AG04449 (cell line): ENCODE data around the gene NPAS3.

ENCODE experiments used
- CTCF ChIA-PET: fragments of 350-600 bp; formaldehyde crosslinking; extraction: SDS; loops from one replicate; lab custom pipeline; 2021; ENCODE audit warnings: antibody characterized with exemption; lab: Yijun Ruan, JAX
- POLR2A ChIA-PET: fragments of 400-600, 350-600 bp; formaldehyde crosslinking; extraction: SDS; loops from one replicate; lab custom pipeline; 2020; ENCODE audit warnings: antibody characterized with exemption, inconsistent platforms; lab: Yijun Ruan, JAX
- DNase-seq: peaks from one replicate; pipeline ENCODE4 v3.0.0-alpha.2; 2010; ENCODE audit warnings: low read depth, low spot score
- H3K4me3 ChIP-seq: 2 replicates; pipeline ENCODE4 v1.5.1; 2011; ENCODE audit warnings: low read depth, mild to moderate bottlenecking, control low read depth, low read length
- CTCF ChIP-seq: IDR thresholded peaks from one replicate; pipeline ENCODE4 v1.5.1; 2011; ENCODE audit warnings: mild to moderate bottlenecking, moderate library complexity, low read length, control low read depth, inconsistent platforms; ENCODE audit not compliant: insufficient read depth; ENCODE audit errors: missing control alignments

NPAS3 gene

GRCh38 chr14:33441633-33442032 lies 503.0 kb downstream of the NPAS3 start:
- CTCF ChIA-PET = no interaction called here
- no peak for TF ChIP-seq CTCF
- POLR2A ChIA-PET = no interaction called here

GRCh38 chr14:33444136-33444535 lies 505.5 kb downstream of the NPAS3 start:
- TF ChIP-seq CTCF = no peak
- CTCF ChIA-PET = no interaction called here
- POLR2A ChIA-PET = no interaction called here
- no peak for DNase-seq
- H3K4me3 ChIP-seq = no peak overlapping the region

More at GRCh38 chr14:33441633-33442032, 503.0 kb downstream of the NPAS3 start:
- DNase-seq = no peak
- no peak overlapping the region for H3K4me3 ChIP-seq

GRCh38 chr14:33449268-33449667 lies 510.6 kb downstream of the NPAS3 start:
- no peak overlapping the region for H3K4me3 ChIP-seq
- CTCF ChIA-PET = no interaction called here
- TF ChIP-seq CTCF = no peak
- DNase-seq = no peak
- POLR2A ChIA-PET = no interaction called here

GRCh38 chr14:33449703-33450395 lies 511.2 kb downstream of the NPAS3 start:
- TF ChIP-seq CTCF = no peak
- ChIA-PET POLR2A (no interaction called here), CTCF (no interaction called here)
- DNase-seq = no peak
- H3K4me3 ChIP-seq = no peak overlapping the region

GRCh38 chr14:33450416-33450815 lies 511.7 kb downstream of the NPAS3 start:
- no peak for DNase-seq
- CTCF ChIA-PET = no interaction called here
- POLR2A ChIA-PET = no interaction called here
- no peak overlapping the region for H3K4me3 ChIP-seq
- TF ChIP-seq CTCF = no peak

GRCh38 chr14:33451211-33451610 lies 512.5 kb downstream of the NPAS3 start:
- DNase-seq = no peak
- TF ChIP-seq CTCF = no peak
- POLR2A ChIA-PET = no interaction called here
- CTCF ChIA-PET = no interaction called here
- H3K4me3 ChIP-seq = no peak overlapping the region
